WI38 (cell line): Measurements from ENCODE around the gene FNDC3B.

Source experiments
- H3K4me3 ChIP-seq: 2 replicates; pipeline ENCODE4 v1.5.1; 2011; ENCODE audit warnings: low read depth, mild to moderate bottlenecking, control low read depth, low read length
- TF ChIP-seq, protein P1 (sequence below): IDR thresholded peaks from 2 replicates; pipeline ENCODE4 v1.5.1; 2012; ENCODE audit warnings: low read depth, mild to moderate bottlenecking, control low read depth, low read length

Gene FNDC3B

DNA sequence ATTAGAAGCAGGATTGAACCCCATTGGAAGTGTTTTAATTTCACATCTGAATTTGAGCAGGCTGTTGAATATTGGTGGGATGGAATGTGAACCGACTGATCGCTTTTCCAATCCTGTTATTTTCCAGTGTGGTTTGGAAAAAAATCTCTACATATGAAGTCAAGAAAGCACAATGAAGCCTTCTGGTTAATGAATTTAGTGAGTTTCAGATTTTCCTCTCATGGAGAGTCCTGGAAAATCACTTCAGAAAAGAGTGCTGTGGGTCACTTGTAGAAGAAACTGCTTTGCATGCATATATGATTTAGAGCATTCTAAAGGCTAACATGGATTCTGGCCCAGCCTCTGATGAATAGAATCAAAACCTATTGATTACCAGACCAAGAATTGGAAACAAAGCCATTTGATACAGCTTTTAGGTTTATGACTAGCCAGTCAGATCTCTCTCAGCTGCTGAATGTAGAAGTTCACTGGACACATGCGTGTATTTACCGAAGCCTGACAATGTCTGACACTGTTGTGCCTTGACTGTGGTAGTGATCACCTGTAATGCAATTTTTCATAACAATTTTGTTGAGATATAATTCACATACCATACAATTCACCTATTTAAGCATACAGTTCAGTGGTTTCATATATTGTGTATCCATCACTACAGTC is 121.9 kb downstream of the FNDC3B start:
- TF ChIP-seq, protein P1, sequence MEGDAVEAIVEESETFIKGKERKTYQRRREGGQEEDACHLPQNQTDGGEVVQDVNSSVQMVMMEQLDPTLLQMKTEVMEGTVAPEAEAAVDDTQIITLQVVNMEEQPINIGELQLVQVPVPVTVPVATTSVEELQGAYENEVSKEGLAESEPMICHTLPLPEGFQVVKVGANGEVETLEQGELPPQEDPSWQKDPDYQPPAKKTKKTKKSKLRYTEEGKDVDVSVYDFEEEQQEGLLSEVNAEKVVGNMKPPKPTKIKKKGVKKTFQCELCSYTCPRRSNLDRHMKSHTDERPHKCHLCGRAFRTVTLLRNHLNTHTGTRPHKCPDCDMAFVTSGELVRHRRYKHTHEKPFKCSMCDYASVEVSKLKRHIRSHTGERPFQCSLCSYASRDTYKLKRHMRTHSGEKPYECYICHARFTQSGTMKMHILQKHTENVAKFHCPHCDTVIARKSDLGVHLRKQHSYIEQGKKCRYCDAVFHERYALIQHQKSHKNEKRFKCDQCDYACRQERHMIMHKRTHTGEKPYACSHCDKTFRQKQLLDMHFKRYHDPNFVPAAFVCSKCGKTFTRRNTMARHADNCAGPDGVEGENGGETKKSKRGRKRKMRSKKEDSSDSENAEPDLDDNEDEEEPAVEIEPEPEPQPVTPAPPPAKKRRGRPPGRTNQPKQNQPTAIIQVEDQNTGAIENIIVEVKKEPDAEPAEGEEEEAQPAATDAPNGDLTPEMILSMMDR = no peak
- H3K4me3 ChIP-seq = no peak overlapping the region

DNA sequence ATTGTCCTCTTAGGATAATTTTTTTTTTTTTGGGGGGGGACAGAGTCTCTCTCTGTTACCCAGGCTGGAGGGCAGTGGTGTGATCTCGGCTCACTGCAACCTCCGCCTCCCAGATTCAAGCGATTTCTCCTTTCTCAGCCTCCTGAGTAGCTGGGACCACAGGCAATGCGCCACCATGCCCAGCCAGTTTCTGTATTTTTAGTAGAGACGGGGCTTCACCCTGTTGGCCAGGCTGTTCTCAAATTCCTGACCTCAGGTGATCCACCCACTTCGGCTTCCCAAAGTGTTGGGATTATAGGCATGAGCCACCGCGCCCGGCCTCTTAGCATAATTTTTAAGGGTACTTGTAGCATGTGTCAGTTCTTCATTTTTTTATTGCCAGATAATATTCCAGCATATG is 122.6 kb downstream of the FNDC3B start:
- TF ChIP-seq, protein P1 = no peak
- H3K4me3 ChIP-seq = no peak overlapping the region

DNA sequence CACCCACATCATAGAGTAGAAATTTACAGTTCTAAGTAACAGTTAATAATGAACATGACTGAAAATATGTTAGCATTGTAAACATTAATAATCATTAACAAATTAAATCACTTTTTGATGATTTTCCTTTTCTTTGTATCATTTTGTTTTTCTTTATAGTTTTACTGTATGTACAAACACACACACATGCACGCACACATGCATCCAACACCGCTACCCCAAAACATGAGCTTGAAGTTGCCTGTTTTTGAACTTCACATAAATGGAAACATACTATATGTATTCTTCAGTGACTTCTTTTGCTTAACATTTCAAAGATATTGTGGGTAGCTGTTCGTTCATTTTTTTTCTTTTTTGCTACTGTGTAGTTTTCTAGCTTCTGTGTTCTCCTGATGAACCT is 123.9 kb downstream of the FNDC3B start:
- TF ChIP-seq, protein P1 = no peak
- no peak overlapping the region for H3K4me3 ChIP-seq

DNA sequence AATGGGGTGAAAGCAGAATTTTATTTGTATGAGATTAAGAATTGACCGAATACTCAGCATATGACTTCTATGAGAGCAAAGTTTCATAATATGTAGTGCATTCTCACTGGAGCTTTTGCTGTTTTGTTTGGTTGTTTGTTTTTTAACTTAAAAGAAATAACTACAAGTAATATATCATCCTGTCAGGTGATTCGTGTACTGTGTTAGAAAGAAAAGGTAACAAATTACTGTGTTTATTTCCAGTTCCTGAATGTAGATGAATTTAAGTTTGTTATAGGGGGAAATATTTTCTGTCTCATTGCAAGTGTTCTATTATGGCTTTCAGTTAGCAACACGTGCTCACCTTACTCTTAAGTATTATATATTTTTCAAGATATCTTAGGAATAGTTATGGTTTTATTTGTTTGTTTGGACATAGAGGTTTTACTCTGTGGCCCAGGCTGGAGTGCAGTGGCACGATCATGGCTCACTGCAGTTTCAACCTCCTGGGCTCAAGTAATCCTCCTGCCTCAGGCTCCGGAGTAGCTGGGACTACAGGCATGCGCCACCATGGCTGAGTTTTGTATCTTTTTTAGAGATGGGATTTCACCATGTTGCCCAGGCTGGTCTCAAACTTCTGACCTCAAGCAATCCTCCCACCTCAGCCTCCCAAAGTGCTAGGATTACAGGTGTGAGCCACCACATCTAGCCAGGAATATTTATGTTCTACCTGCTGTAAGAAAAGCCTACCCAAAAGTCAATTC is 125.4 kb downstream of the FNDC3B start:
- no peak overlapping the region for H3K4me3 ChIP-seq
- TF ChIP-seq, protein P1 = no peak

DNA sequence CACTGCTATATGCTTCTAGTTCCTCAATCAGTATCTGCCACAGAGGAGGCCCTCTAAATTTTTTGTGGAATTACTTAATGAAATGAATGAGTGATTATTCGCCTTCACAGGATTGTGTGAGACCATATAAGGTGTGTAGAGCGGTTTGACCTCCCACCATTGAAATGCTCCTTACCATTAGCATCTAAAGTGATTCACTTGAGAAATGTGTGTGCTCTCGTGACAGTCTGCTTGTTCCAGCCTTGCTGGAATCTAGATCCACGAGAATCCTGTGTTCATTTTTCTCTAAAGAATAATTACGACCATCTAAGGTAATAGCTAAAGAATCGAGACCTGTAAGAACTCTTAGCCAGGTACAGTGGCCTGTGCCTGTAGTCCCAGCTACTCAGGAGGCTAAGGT is 126.9 kb downstream of the FNDC3B start:
- TF ChIP-seq, protein P1 = no peak
- no peak overlapping the region for H3K4me3 ChIP-seq

DNA sequence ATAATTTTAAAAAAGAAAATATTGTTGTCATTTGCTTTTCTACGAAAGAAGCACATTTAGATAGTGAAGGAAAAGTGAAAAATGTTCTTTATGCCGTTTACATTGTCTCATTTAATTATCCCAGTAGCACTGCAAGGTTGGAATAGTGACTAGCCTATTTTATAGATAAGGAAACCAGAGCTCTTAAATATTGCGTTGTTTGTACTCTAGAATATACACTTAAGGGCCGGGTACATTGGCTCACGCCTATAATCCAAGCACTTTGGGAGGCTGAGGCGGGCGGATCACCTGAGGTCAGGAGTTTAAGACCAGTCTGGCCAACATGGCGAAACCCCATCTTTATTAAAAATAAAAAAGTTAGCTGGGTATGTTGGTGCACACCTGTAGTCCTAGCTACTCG is 127.5 kb downstream of the FNDC3B start:
- TF ChIP-seq, protein P1 = no peak

DNA sequence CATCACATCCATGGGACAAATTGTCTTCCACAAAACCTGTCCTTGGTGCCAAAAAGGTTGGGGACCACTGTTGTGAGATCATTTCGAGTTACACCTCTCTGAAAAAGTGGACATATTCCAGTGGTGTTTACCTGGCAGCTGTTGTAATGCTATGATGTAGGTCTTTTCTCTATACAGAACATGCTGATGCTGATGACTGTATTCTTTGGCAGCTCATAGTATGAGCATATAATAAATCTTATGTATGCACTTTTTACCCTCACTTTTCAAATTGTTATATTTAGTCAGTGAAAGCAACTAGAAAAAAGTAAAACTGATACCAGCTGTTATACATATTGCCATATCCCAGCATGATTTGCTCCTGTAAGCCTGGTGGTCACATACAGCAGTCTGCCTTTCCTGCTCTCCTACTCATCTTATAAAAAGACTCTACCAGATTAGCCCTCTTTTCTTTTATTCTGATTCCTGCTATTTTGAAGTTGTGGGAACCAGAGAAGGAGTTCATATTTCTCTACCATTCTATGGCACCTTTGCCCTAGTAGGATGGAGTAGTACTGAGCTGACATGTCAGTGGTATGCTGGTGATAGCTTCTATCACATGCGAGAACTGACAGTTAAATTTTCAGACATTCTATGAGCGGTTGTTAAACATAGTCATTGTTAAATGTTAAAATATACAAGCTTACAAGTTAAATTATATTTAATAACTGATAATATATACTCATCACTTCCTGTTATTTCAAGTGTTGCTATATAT is 128.7 kb downstream of the FNDC3B start:
- TF ChIP-seq, protein P1 = no peak
- H3K4me3 ChIP-seq = no peak overlapping the region

More for the DNA sequence above, 127.5 kb downstream of the FNDC3B start:
- H3K4me3 ChIP-seq = no peak overlapping the region
